ENCODE data around the gene VSIR.
A peak's percentile ranks its signal among the peaks of the same experiment; 100 is the strongest.

Gene VSIR

GRCh38 chr10:71713135-71714030 lies 59.9 kb downstream of the VSIR start:
- DNase-seq (ENCODE audit: extremely low read depth, low read depth) = no peak
- no peak overlapping the region for H3K4me3 ChIP-seq (replicated peaks; ENCODE audit: low read depth, low read length)

GRCh38 chr10:71712572-71713134 lies 60.7 kb downstream of the VSIR start:
- no peak for TF ChIP-seq CTCF (IDR thresholded peaks at IDR 0.05; ENCODE audit: low read depth, low read length, missing control alignments)
- no peak overlapping the region for H3K4me3 ChIP-seq (replicated peaks; ENCODE audit: low read depth, low read length)
- DNase-seq (ENCODE audit: extremely low read depth, low read depth) = no peak

More at GRCh38 chr10:71713135-71714030, 59.9 kb downstream of the VSIR start:
- TF ChIP-seq CTCF (IDR thresholded peaks at IDR 0.05; ENCODE audit: low read depth, low read length, missing control alignments) = peak; percentile 7

GRCh38 chr10:71712170-71712569 lies 61.1 kb downstream of the VSIR start:
- DNase-seq (ENCODE audit: extremely low read depth, low read depth) = no peak
- H3K4me3 ChIP-seq (replicated peaks; ENCODE audit: low read depth, low read length) = no peak overlapping the region
- TF ChIP-seq CTCF (IDR thresholded peaks at IDR 0.05; ENCODE audit: low read depth, low read length, missing control alignments) = no peak

GRCh38 chr10:71711052-71711623 lies 62.2 kb downstream of the VSIR start:
- no peak overlapping the region for H3K4me3 ChIP-seq (replicated peaks; ENCODE audit: low read depth, low read length)
- TF ChIP-seq CTCF (IDR thresholded peaks at IDR 0.05; ENCODE audit: low read depth, low read length, missing control alignments) = no peak
- DNase-seq (ENCODE audit: extremely low read depth, low read depth) = no peak

GRCh38 chr10:71710519-71710918 lies 62.8 kb downstream of the VSIR start:
- H3K4me3 ChIP-seq (replicated peaks; ENCODE audit: low read depth, low read length) = no peak overlapping the region
- TF ChIP-seq CTCF (IDR thresholded peaks at IDR 0.05; ENCODE audit: low read depth, low read length, missing control alignments) = no peak
- DNase-seq (ENCODE audit: extremely low read depth, low read depth) = no peak

- DNase-seq (ENCODE audit: extremely low read depth, low read depth) = no peak
- TF ChIP-seq CTCF (IDR thresholded peaks at IDR 0.05; ENCODE audit: low read depth, low read length, missing control alignments) = peak; percentile 4
Observed at GRCh38 chr10:71708897-71709882, 64.1 kb downstream of the VSIR start.

More at GRCh38 chr10:71708897-71709882, 64.1 kb downstream of the VSIR start:
- H3K4me3 ChIP-seq (replicated peaks; ENCODE audit: low read depth, low read length) = no peak overlapping the region
